HEK293T (cell line): ENCODE data around the gene SUSD6.

ENCODE experiments used
- FOXK2 ChIP-seq: fragments of 450-650 bp; IDR thresholded peaks from 2 replicates; pipeline ENCODE4 v1.6.1; 2016; ENCODE audit warnings: mild to moderate bottlenecking
- SUZ12 ChIP-seq: fragments of 450-650 bp; IDR thresholded peaks from 2 replicates; pipeline ENCODE4 v1.6.1; 2016; ENCODE audit warnings: mild to moderate bottlenecking
- ZNF384 ChIP-seq: fragments of 450-650 bp; IDR thresholded peaks from 2 replicates; pipeline ENCODE4 v1.6.1; 2016

GRCh38 chr14:69674546-69675244 is 63.3 kb downstream of the SUSD6 start:
- TF ChIP-seq ZNF384 (no peak), FOXK2 (no peak), SUZ12 (no peak)
